Suprapubic skin (tissue), 4 donors: ENCODE results near the gene OSTF1. TPM values are rescaled to one million over a fixed set of nuclear protein-coding genes. Genes with fewer than 3 reads are reported as not detected.

Source experiments
- DNase-seq, 2 donors: peaks; one replicate each; pipeline ENCODE4 v3.0.0-alpha.2; 2019; ENCODE audit warnings: low spot score in 2 of 2
- H3K27ac ChIP-seq: fragments of 200-600 bp; sonication (generic); one replicate; pipeline ENCODE4 v1.5.1; 2019
- H3K27me3 ChIP-seq: fragments of 200-600 bp; sonication (generic); one replicate; pipeline ENCODE4 v1.5.1; 2019
- H3K36me3 ChIP-seq: fragments of 200-600 bp; sonication (generic); one replicate; pipeline ENCODE4 v1.5.1; 2019
- H3K4me1 ChIP-seq: fragments of 200-600 bp; sonication (generic); one replicate; pipeline ENCODE4 v1.5.1; 2019
- H3K4me3 ChIP-seq: fragments of 200-600 bp; sonication (generic); one replicate; pipeline ENCODE4 v1.5.1; 2019; ENCODE audit warnings: mild to moderate bottlenecking
- H3K9me3 ChIP-seq: fragments of 200-600 bp; sonication (generic); one replicate; pipeline ENCODE4 v1.5.1; 2019
- CTCF ChIP-seq, 2 donors: fragments of 200-600 bp in 1 of 2; fragments of 450-650 bp in 1 of 2; sonication (generic) in 1 of 2; IDR thresholded peaks; one replicate each; pipeline ENCODE4 v1.5.1; 2016 to 2019; ENCODE audit warnings: antibody characterized with exemption in 2 of 2, mild to moderate bottlenecking in 1 of 2, moderate library complexity in 1 of 2
- EP300 ChIP-seq: sonication (generic); formaldehyde crosslinking; IDR thresholded peaks from one replicate; pipeline ENCODE4 v1.6.1; 2017; ENCODE audit warnings: antibody characterized with exemption
- POLR2A ChIP-seq, 2 donors: fragments of 450-650 bp; IDR thresholded peaks; one replicate each; pipeline ENCODE4 v1.6.1; 2017; ENCODE audit warnings: antibody characterized with exemption in 2 of 2, mild to moderate bottlenecking in 2 of 2, moderate library complexity in 2 of 2
- POLR2AphosphoS5 ChIP-seq, 3 donors: sonication (generic); formaldehyde crosslinking; IDR thresholded peaks; one replicate each; pipeline ENCODE4 v1.6.1; 2017; ENCODE audit warnings: antibody characterized with exemption in 3 of 3
- WGBS: methylation state at CpG from one replicate; pipeline ENCODE4 v1.1.5; 2018; 5-methylcytosine and 5-hydroxymethylcytosine counted together
- total RNA-seq, 4 donors: library from RNA; depleted of rRNA; stranded (reverse); fragments of >200 nt; gene quantifications; one replicate each; pipeline ENCODE4 v1.1.0, GENCODE V29; 2016

The OSTF1 gene
- total RNA-seq, 4 donors from 2014 or later = 32.3 to 46.3 (median 44.3) TPM

- no peak for TF ChIP-seq EP300
- no peak for TF ChIP-seq POLR2AphosphoS5 (IDR thresholded peaks at IDR 0.05)
- no peak for TF ChIP-seq CTCF (IDR thresholded peaks at IDR 0.05)
- no peak for TF ChIP-seq POLR2A (IDR thresholded peaks at IDR 0.05)
- H3K27ac ChIP-seq = no peak overlapping the region
Observed at GRCh38 chr9:75120686-75121085, 32.4 kb downstream of the OSTF1 start.

DNA sequence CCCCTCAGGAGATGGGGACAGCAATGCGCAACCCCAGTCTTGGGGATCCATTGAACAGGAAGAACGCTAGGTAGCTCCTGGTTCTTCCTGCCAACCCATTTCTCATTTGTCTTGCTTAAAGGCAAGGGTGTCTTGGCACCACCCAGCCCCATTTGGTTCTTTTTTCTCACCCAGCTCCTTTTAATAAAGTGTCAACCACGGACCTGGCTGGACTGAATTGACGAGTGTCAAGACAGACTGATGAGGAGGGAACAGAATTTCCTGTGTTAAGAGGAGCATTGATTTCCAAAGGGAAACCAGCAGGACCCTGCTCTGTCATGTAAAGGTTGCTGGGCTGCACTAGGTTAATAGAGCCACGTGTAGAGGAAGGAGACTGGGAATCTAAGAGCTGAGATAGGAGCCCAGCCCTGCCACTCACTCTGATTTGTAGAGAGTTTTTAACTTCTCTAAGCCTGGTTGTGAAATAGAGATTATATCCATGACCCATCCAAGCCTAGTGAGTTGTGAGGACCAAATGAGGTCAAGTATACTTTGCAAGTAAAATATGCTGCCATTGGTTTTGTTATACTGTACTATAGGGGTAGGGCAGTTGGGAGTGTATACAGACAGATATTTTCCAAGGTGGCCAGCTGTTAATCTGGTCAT lies 33.7 kb downstream of the OSTF1 start:
- H3K4me1 ChIP-seq = no peaks in the 10 kb centered on the region
- DNase-seq = no peak
- 97% methylated on average over 5 of the region's 5 CpGs for WGBS
- no peak overlapping the region for H3K4me3 ChIP-seq
- no peaks in the 10 kb centered on the region for H3K9me3 ChIP-seq
- H3K27me3 ChIP-seq = no peaks in the 10 kb centered on the region
- TF ChIP-seq CTCF (IDR thresholded peaks at IDR 0.05) = no peak
- no peak for TF ChIP-seq POLR2A (IDR thresholded peaks at IDR 0.05)
- no peak for TF ChIP-seq POLR2AphosphoS5 (IDR thresholded peaks at IDR 0.05)
- TF ChIP-seq EP300 = no peak
- peaks cover 36% of the 10 kb centered on the region for H3K36me3 ChIP-seq
- H3K27ac ChIP-seq = no peak overlapping the region

More at GRCh38 chr9:75120686-75121085, 32.4 kb downstream of the OSTF1 start:
- WGBS = 89% methylated on average over 4 of the region's 4 CpGs
- Histone ChIP-seq H3K4me1 (no peaks in the 10 kb centered on the region), H3K9me3 (no peaks in the 10 kb centered on the region), H3K4me3 (no peak overlapping the region), H3K36me3 (peaks cover 32% of the 10 kb centered on the region), H3K27me3 (no peaks in the 10 kb centered on the region)
- DNase-seq = no peak

DNA sequence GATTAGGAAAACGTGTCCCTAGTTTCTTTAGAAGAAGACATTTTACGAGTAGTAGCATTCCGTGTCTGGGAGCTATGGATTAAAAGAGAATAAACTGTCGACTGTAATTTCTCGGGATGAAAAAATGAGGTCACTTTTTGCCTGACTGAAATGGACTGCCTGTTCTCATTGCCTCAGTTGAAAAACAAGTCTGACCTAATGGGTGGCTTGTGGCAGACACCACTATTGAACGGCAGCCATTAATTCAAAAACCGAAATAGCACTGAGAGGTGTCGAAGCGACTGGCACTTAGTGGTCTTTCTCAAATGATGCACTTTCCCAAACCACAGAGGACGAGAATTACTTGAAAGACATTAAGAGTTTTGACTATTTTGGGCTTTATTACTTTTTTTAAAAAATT lies 35.4 kb downstream of the OSTF1 start:
- H3K27ac ChIP-seq = no peak overlapping the region
- H3K4me3 ChIP-seq = no peak overlapping the region
- peaks cover 27% of the 10 kb centered on the region for H3K36me3 ChIP-seq
- WGBS = 88% methylated on average over 10 of the region's 10 CpGs
- no peaks in the 10 kb centered on the region for H3K27me3 ChIP-seq
- TF ChIP-seq POLR2A (IDR thresholded peaks at IDR 0.05) (no peak), CTCF (IDR thresholded peaks at IDR 0.05) (no peak), POLR2AphosphoS5 (IDR thresholded peaks at IDR 0.05) (no peak), EP300 (no peak)
- H3K4me1 ChIP-seq = no peaks in the 10 kb centered on the region
- H3K9me3 ChIP-seq = no peaks in the 10 kb centered on the region
- no peak for DNase-seq

DNA sequence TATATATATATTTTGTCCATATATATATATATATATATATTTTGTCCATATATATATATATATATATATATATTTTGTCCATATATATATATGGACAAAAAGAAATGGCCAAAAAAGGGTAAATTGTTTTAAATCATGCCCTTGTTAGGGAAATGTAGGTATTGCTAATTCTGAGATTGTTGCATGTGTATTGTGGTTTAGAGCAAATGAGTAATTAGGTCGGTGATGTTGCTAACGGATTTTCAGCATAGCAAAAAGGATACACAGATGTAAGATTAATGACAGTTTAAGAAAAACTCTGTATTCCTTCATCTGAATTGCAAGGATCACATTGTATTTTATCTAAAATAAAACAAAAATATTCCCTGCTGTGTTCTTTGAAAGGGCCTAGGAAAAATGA lies 40.2 kb downstream of the OSTF1 start:
- H3K36me3 ChIP-seq = peaks cover 31% of the 10 kb centered on the region
- no peak for DNase-seq
- 87% methylated on average over 2 of the region's 2 CpGs for WGBS

GRCh38 chr9:75130172-75130571 lies 41.9 kb downstream of the OSTF1 start:
- no peaks in the 10 kb centered on the region for H3K27me3 ChIP-seq
- no peak overlapping the region for H3K4me3 ChIP-seq
- peaks cover 42% of the 10 kb centered on the region for H3K36me3 ChIP-seq
- DNase-seq = no peak
- no peaks in the 10 kb centered on the region for H3K4me1 ChIP-seq
- H3K9me3 ChIP-seq = no peaks in the 10 kb centered on the region
- 95% methylated on average over 5 of the region's 5 CpGs for whole genome bisulfite sequencing
- no peak for TF ChIP-seq POLR2A (IDR thresholded peaks at IDR 0.05)
- H3K27ac ChIP-seq = no peak overlapping the region

More for the DNA sequence above, 40.2 kb downstream of the OSTF1 start:
- Histone ChIP-seq H3K27me3 (no peaks in the 10 kb centered on the region), H3K4me3 (no peak overlapping the region), H3K27ac (no peak overlapping the region), H3K9me3 (no peaks in the 10 kb centered on the region), H3K4me1 (no peaks in the 10 kb centered on the region)
- TF ChIP-seq CTCF (IDR thresholded peaks at IDR 0.05) (no peak), EP300 (no peak), POLR2AphosphoS5 (IDR thresholded peaks at IDR 0.05) (no peak), POLR2A (IDR thresholded peaks at IDR 0.05) (no peak)
